HG02798 (cell line): ENCODE results near the gene SLC16A8.

Experiments used
- ATAC-seq: cut with Tn5 transposase; IDR thresholded peaks from one replicate; pipeline ENCODE4 v1.9.1; 2021; ENCODE audit warnings: mild to moderate bottlenecking; ENCODE audit not compliant: unreplicated experiment, poor library complexity

The SLC16A8 gene

GRCh38 chr22:38074181-38075104 is 9.5 kb downstream of the SLC16A8 start:
- no peak for ATAC-seq

GRCh38 chr22:38073150-38074130 is 10.5 kb downstream of the SLC16A8 start:
- no peak for ATAC-seq

- ATAC-seq = no peak
Measured at GRCh38 chr22:38072322-38073149, 11.4 kb downstream of the SLC16A8 start.

GRCh38 chr22:38071421-38072321 is 12.3 kb downstream of the SLC16A8 start:
- ATAC-seq = no peak

- no peak for ATAC-seq
Measured at GRCh38 chr22:38070250-38070921, 13.6 kb downstream of the SLC16A8 start.

GRCh38 chr22:38069372-38070249 is 14.4 kb downstream of the SLC16A8 start:
- no peak for ATAC-seq

GRCh38 chr22:38068641-38069371 is 15.2 kb downstream of the SLC16A8 start:
- ATAC-seq = no peak

GRCh38 chr22:38067761-38068360 is 16.1 kb downstream of the SLC16A8 start:
- no peak for ATAC-seq

- ATAC-seq = no peak
Measured at GRCh38 chr22:38067028-38067415, 17.0 kb downstream of the SLC16A8 start.

GRCh38 chr22:38066381-38067027 is 17.5 kb downstream of the SLC16A8 start:
- no peak for ATAC-seq

GRCh38 chr22:38065539-38065938 is 18.4 kb downstream of the SLC16A8 start:
- no peak for ATAC-seq

GRCh38 chr22:38062791-38063190 is 21.2 kb downstream of the SLC16A8 start:
- no peak for ATAC-seq

- peak; percentile 64 for ATAC-seq
Measured at GRCh38 chr22:38056969-38057891, 26.8 kb downstream of the SLC16A8 start, which contains the start of gene PICK1. Gene PICK1, plus strand, starts transcription at chr22:38057404. Its CDS starts 406 bp downstream, at chr22:38057810.

GRCh38 chr22:38051900-38052862 is 31.8 kb downstream of the SLC16A8 start:
- peak; percentile 63 for ATAC-seq
